Measurements from ENCODE around the gene VTCN1. TPM values are rescaled to one million over a fixed set of nuclear protein-coding genes. Genes with fewer than 3 reads are reported as not detected.
"Not testable (repeated sequence)": the region's sequence is repeated elsewhere in the genome, so short reads cannot be mapped to it uniquely, and the experiment has no call there.

VTCN1 gene, protein sequence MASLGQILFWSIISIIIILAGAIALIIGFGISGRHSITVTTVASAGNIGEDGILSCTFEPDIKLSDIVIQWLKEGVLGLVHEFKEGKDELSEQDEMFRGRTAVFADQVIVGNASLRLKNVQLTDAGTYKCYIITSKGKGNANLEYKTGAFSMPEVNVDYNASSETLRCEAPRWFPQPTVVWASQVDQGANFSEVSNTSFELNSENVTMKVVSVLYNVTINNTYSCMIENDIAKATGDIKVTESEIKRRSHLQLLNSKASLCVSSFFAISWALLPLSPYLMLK
- not detected in 2 replicates for total RNA-seq

DNA sequence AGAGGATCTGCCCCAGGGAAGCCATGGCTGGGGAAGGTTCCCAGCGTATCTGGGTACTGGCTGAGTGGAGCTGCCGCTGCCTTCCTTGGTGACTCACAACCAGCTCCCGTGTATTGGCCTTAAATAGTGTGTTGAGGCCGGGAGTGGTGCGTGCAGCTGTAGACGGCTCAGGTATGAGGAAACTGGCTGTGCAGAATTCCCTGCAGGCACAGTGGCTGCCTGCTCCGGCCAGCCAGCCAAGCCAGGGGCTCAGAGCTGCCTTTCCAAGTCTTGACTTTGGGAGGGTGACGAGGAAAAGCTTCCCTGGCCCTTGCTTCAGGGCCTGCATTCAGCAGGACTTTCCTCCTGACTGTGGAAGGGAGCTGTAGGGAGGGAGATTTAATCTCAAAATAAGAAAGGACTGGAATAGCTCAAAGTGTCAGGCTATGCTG, at the start of gene VTCN1:
Gene VTCN1 (minus strand): TSS at position 97 of the 431 bp plus-strand sequence. CDS start 72 bp downstream, at position 25.
- no peak for DNase-seq (ENCODE audit: low spot score)
- Mint-ChIP-seq H3K27me3 (ENCODE audit: insufficient read depth) (peaks cover 2% of the 10 kb centered on the region), H3K36me3 (ENCODE audit: low read depth) (no peaks in the 10 kb centered on the region), H3K4me1 (ENCODE audit: low read depth) (no peaks in the 10 kb centered on the region), H3K4me3 (no peak within 1 kb of the TSS), H3K9me3 (no peaks in the 10 kb centered on the region), H3K27ac (no peak within 1 kb of the TSS)
- intact Hi-C loops (cut with micrococcal nuclease), result no loop called here

DNA sequence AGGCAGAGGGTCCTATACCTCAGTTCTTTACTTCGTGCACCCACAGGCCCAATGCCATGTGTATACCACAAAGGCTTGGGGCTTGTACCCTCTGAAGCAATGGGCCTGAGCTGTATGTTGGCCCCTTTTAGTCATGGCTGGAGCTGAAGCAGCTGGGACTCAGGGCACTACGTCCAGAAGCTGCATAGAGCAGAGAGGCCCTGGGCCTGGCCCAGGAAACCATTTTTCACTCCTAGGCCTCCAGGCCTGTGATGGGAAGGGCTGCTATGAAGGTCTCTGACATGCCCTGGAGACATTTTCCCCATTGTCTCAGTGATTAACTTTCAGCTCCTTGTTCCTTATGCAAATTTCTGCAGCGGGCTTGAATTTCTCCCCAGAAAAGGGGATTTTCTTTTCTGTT, 48.1 kb upstream of the VTCN1 start:
- no peak overlapping the region for H3K4me3 Mint-ChIP-seq
- DNase-seq (ENCODE audit: low spot score), result no peak
- H3K27ac Mint-ChIP-seq, result no peak overlapping the region
- intact Hi-C loops (cut with micrococcal nuclease), result no loop called here
- H3K9me3 Mint-ChIP-seq, result peaks cover 4% of the 10 kb centered on the region
- H3K27me3 Mint-ChIP-seq (ENCODE audit: insufficient read depth), result no peaks in the 10 kb centered on the region
- H3K4me1 Mint-ChIP-seq (ENCODE audit: low read depth), result no peaks in the 10 kb centered on the region
- no peaks in the 10 kb centered on the region for H3K36me3 Mint-ChIP-seq (ENCODE audit: low read depth)

DNA sequence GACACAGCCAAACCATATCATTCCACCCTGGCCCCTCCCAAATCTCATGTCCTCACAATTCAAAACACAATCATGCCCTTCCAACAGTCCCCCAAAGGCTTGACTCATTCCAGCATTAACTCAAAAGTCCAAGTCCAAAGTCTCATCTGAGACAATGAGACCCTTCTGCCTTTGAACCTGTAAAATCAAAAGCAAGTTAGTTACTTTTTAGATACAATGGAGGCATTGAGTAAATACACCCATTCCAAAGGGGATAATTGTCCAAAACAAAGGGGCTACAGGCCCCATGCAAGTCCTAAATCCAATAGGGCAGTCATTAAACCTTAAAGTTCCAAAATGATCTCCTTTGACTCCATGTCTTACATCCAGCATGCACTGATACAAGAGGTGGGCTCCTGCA, 47.3 kb upstream of the VTCN1 start:
- H3K36me3 Mint-ChIP-seq (ENCODE audit: low read depth); H3K4me1 Mint-ChIP-seq (ENCODE audit: low read depth); H3K27me3 Mint-ChIP-seq (ENCODE audit: insufficient read depth); H3K27ac Mint-ChIP-seq; intact Hi-C loops (cut with micrococcal nuclease); DNase-seq (ENCODE audit: low spot score); H3K9me3 Mint-ChIP-seq; H3K4me3 Mint-ChIP-seq: not testable (repeated sequence)

DNA sequence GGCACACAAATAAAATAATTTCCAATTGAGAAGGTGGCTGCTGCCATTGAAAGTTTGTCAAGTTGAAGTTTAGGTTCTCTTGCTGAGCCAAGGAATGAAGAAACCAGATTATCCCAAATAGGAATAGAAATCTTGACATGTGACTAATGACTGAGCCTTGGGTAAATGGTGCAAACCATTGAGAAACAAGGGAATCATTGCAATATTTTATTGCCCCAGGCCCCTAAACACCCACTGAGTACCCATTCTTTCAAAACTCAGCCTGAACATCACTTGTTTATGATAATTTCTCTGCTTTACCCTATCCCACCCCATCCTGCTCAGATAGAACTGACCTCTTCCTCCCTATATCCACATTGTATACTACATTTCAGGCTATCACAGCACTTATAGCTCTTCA, 46.6 kb upstream of the VTCN1 start:
- Mint-ChIP-seq H3K9me3 (peaks cover 4% of the 10 kb centered on the region), H3K27me3 (ENCODE audit: insufficient read depth) (no peaks in the 10 kb centered on the region), H3K36me3 (ENCODE audit: low read depth) (no peaks in the 10 kb centered on the region), H3K27ac (no peak overlapping the region), H3K4me1 (ENCODE audit: low read depth) (no peaks in the 10 kb centered on the region), H3K4me3 (no peak overlapping the region)
- intact Hi-C loops (cut with micrococcal nuclease), result no loop called here
- DNase-seq (ENCODE audit: low spot score), result no peak

DNA sequence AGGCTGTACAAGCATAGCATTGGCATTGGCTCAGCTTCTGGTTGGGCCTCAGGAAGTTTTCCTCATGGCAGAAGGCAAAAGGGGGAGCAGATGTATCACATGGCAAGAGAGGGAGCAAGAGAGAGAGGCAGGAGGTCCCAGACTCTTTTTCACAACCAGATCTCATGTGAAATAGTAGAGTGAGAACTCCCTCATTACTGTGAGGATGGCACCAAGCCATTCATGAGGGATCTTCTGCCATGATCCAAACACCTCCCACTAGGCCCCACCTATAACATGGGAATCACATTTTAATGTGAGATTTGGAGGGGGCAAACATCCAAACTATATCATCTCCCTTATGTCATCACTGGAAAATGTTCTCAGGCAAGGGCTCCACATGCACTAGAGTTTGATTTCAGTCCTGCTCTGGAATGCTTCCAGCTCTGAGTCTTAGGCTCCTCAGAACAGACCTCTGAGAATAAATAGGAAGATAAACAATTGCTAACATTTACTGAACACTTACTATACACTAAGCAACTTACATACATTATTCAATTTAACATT, 39.4 kb upstream of the VTCN1 start:
- Mint-ChIP-seq H3K27me3 (ENCODE audit: insufficient read depth) (no peaks in the 10 kb centered on the region), H3K4me3 (no peak overlapping the region), H3K27ac (no peak overlapping the region), H3K36me3 (ENCODE audit: low read depth) (no peaks in the 10 kb centered on the region), H3K9me3 (no peaks in the 10 kb centered on the region), H3K4me1 (ENCODE audit: low read depth) (no peaks in the 10 kb centered on the region)
- no peak for DNase-seq (ENCODE audit: low spot score)
- intact Hi-C loops (cut with micrococcal nuclease), result no loop called here

DNA sequence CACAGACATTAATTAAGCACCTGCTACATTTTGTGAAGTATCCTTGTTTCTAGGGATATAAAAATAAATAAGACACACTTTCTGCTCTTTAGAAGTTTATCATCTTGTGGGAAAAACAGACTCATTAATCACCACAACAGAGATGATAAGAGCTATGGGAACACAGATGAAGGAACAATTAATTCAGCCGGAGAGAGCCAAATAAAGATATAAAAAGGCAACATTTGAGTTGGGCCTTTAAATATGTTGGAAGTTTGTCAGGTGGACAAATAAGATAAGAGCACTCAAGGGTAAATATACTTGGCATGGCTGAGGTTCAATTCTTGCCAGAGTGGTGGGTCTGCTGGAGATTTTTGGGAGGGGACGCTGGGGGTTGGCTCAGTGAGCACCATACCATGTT, 34.2 kb upstream of the VTCN1 start:
- no peaks in the 10 kb centered on the region for H3K36me3 Mint-ChIP-seq (ENCODE audit: low read depth)
- intact Hi-C loops (cut with micrococcal nuclease), result no loop called here
- no peaks in the 10 kb centered on the region for H3K9me3 Mint-ChIP-seq
- H3K4me1 Mint-ChIP-seq (ENCODE audit: low read depth), result no peaks in the 10 kb centered on the region
- no peak overlapping the region for H3K27ac Mint-ChIP-seq
- H3K27me3 Mint-ChIP-seq (ENCODE audit: insufficient read depth), result peaks cover 11% of the 10 kb centered on the region
- DNase-seq (ENCODE audit: low spot score), result no peak
- H3K4me3 Mint-ChIP-seq, result no peak overlapping the region

DNA sequence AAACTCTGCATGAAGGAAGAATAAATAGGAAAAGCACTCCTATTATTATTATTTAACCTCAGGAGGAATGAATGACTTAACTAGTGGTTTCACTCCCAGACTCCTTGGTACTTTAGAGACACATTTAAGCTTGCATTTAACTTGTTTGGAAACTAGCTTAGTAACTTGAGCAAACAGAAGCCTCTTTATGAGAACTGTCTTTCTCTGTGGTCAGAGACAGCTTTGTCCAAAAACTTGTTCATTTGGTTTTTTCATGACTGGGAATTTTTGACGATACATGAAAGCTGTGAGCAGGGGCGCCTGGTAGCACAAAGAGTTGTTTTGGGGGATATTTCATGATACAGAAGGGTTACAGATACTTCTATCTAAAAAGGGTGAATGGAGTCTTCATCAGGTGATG, 33.6 kb upstream of the VTCN1 start:
- DNase-seq (ENCODE audit: low spot score), result no peak
- H3K27me3 Mint-ChIP-seq (ENCODE audit: insufficient read depth), result peaks cover 11% of the 10 kb centered on the region
- no peaks in the 10 kb centered on the region for H3K4me1 Mint-ChIP-seq (ENCODE audit: low read depth)
- intact Hi-C loops (cut with micrococcal nuclease), result no loop called here
- H3K27ac Mint-ChIP-seq, result no peak overlapping the region
- H3K9me3 Mint-ChIP-seq, result no peaks in the 10 kb centered on the region
- H3K4me3 Mint-ChIP-seq, result no peak overlapping the region
- H3K36me3 Mint-ChIP-seq (ENCODE audit: low read depth), result no peaks in the 10 kb centered on the region

DNA sequence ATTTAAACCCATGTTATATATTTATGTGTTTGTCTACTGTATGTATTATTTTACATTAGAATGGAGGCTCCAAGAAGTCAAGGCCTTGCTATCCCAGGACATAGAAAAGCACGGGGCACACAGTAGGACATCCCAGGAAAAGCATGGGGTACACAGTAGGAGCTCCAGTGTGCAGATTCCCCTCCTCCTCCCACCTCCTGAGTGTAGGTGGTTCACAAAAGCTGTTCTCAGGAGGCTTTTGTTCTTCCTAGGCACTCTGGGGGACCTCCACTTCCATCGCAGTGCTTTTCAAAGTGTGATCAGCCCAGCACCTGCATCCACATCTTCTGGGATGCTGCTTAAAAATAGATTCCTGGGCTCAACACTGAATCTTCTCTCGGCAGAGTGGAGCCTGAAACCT, 30.8 kb upstream of the VTCN1 start:
- H3K27ac Mint-ChIP-seq, result no peak overlapping the region
- no peaks in the 10 kb centered on the region for H3K36me3 Mint-ChIP-seq (ENCODE audit: low read depth)
- peaks cover 11% of the 10 kb centered on the region for H3K27me3 Mint-ChIP-seq (ENCODE audit: insufficient read depth)
- H3K9me3 Mint-ChIP-seq, result no peaks in the 10 kb centered on the region
- H3K4me3 Mint-ChIP-seq, result no peak overlapping the region
- DNase-seq (ENCODE audit: low spot score), result no peak
- intact Hi-C loops (cut with micrococcal nuclease), result no loop called here
- H3K4me1 Mint-ChIP-seq (ENCODE audit: low read depth), result no peaks in the 10 kb centered on the region

DNA sequence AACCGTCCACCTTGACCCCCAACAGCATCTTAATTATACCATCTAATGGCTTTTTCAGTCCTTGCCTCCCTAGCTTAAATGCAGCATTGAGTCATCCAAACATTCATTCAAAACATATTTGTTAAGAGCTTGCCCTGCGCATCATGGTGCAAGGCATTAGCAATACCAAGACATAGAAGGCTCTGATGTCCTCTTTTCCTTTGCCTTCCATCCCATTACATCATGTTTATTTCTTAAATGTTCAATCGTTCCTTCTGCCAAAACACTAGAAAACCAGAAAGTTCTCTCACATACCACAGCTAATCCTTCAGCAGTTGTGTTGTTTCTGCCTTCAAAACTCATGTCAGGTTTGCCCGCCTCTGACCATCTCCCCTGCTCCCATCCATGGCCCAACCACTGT, 29.8 kb upstream of the VTCN1 start:
- no peaks in the 10 kb centered on the region for H3K36me3 Mint-ChIP-seq (ENCODE audit: low read depth)
- intact Hi-C loops (cut with micrococcal nuclease), result no loop called here
- no peak overlapping the region for H3K4me3 Mint-ChIP-seq
- H3K27me3 Mint-ChIP-seq (ENCODE audit: insufficient read depth), result peaks cover 11% of the 10 kb centered on the region
- DNase-seq (ENCODE audit: low spot score), result no peak
- no peaks in the 10 kb centered on the region for H3K9me3 Mint-ChIP-seq
- H3K27ac Mint-ChIP-seq, result no peak overlapping the region
- H3K4me1 Mint-ChIP-seq (ENCODE audit: low read depth), result no peaks in the 10 kb centered on the region

DNA sequence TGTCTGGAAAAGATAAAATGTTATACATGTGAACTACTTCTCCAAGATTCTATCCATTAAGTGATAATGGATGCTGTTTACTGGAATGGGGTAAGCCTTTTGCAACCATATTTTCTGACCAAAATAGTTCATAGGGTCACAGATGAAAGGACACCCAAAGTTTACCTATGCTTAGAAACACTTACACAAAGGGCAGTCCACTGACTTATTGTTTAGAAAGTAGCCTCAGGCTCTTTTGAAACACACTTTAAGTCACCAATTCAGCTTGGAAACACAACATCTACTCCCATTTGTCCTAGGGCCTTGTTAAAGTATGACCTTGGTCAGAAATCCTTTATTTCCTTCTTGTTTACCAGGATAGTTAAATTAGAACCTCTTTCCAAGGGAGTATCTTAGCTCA, 28.7 kb upstream of the VTCN1 start:
- no peaks in the 10 kb centered on the region for H3K9me3 Mint-ChIP-seq
- no peak for DNase-seq (ENCODE audit: low spot score)
- no peak overlapping the region for H3K27ac Mint-ChIP-seq
- H3K36me3 Mint-ChIP-seq (ENCODE audit: low read depth), result no peaks in the 10 kb centered on the region
- no peak overlapping the region for H3K4me3 Mint-ChIP-seq
- H3K4me1 Mint-ChIP-seq (ENCODE audit: low read depth), result no peaks in the 10 kb centered on the region
- intact Hi-C loops (cut with micrococcal nuclease), result no loop called here
- peaks cover 10% of the 10 kb centered on the region for H3K27me3 Mint-ChIP-seq (ENCODE audit: insufficient read depth)

DNA sequence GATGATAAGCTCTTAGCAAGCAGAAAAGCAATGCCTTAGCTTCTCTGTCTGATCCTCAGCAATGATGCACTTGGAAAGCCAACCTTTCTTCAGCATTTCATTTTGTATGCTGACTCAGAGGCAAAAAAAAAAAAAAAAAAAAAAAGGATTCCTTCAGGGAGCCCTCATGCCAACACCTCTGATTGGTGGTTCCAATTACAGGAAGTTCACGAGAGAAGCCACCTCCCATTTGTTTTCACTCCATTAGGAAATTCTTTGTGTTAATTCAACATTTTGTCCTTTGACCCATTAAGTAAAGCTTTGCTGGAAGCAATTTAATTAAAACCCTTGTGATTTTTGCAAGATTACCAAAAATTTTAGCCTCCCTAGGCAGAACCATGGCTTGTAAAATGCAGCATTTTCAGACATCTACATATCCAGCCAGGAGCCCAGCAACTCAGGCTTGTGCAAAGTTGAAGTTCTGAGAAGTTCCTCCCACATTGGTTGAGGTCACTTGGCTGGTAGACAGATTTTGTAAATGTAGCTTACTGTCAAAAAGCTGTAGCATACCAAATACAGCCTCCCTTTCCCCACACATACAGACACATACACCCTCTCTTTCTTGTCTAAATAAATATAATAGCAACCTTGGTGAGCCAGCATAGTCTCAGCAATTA, 27.1 kb upstream of the VTCN1 start:
- Mint-ChIP-seq H3K27me3 (ENCODE audit: insufficient read depth) (peaks cover 2% of the 10 kb centered on the region), H3K9me3 (no peaks in the 10 kb centered on the region), H3K36me3 (ENCODE audit: low read depth) (no peaks in the 10 kb centered on the region), H3K4me1 (ENCODE audit: low read depth) (no peaks in the 10 kb centered on the region), H3K4me3 (no peak overlapping the region), H3K27ac (no peak overlapping the region)
- intact Hi-C loops (cut with micrococcal nuclease), result no loop called here
- DNase-seq (ENCODE audit: low spot score), result no peak

DNA sequence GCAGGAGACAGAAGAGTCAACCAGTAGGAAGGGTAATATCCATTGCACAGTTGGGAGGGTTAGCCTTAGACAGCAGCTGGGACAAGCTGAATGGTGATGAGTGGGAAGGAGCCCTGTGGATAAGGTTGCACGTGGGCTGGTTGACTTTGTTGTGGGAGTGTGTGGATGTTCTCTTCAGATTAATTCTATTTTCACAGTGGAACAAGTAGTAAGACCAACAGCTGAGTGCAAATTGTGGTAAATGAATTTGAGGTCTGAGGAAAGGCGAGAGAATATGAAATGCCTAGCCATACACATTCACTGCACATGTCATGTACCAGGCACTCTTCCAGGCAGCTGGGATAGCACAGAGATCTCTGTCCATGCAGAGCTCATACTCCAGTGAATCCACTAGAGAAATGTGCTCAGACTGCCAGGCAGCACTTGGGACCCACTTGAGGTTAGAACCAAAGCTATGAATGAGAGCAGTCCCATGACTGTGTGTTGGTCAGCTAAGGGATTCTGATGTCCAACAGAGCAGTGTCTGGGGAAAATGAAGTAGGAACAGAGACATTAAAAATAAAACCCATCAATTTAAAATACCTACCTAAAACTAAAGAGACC, 25.2 kb upstream of the VTCN1 start:
- intact Hi-C loops (cut with micrococcal nuclease), result no loop called here
- Mint-ChIP-seq H3K4me3 (no peak overlapping the region), H3K27me3 (ENCODE audit: insufficient read depth) (no peaks in the 10 kb centered on the region)

DNA sequence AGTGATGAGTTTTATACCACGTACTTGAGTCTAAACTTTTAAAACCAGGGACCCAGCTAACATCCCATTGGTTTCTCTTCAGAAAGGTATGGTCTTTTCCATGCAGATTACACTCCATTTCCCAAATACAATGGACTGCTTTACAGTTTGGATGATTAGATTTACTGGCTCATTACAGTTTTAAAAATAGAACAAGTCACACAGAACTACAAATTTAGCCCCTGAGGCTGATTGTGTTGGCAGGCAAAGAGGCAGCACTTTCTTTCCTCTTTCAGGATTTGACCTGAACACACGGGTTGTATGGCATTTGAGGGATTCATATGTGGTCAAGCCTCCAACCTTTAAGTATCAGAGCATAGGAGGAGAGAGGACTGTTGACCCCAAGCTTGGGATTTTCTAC, 21.8 kb upstream of the VTCN1 start:
- Mint-ChIP-seq H3K27ac (no peak overlapping the region), H3K36me3 (ENCODE audit: low read depth) (no peaks in the 10 kb centered on the region), H3K4me1 (ENCODE audit: low read depth) (no peaks in the 10 kb centered on the region), H3K27me3 (ENCODE audit: insufficient read depth) (no peaks in the 10 kb centered on the region), H3K9me3 (no peaks in the 10 kb centered on the region), H3K4me3 (no peak overlapping the region)
- no peak for DNase-seq (ENCODE audit: low spot score)
- intact Hi-C loops (cut with micrococcal nuclease), result no loop called here

More for the DNA sequence above, 25.2 kb upstream of the VTCN1 start:
- Mint-ChIP-seq H3K9me3 (no peaks in the 10 kb centered on the region), H3K27ac (no peak overlapping the region), H3K4me1 (ENCODE audit: low read depth) (no peaks in the 10 kb centered on the region), H3K36me3 (ENCODE audit: low read depth) (no peaks in the 10 kb centered on the region)
- DNase-seq (ENCODE audit: low spot score), result no peak
